ENCODE measurements around the gene LILRA1.

Gene LILRA1

DNA sequence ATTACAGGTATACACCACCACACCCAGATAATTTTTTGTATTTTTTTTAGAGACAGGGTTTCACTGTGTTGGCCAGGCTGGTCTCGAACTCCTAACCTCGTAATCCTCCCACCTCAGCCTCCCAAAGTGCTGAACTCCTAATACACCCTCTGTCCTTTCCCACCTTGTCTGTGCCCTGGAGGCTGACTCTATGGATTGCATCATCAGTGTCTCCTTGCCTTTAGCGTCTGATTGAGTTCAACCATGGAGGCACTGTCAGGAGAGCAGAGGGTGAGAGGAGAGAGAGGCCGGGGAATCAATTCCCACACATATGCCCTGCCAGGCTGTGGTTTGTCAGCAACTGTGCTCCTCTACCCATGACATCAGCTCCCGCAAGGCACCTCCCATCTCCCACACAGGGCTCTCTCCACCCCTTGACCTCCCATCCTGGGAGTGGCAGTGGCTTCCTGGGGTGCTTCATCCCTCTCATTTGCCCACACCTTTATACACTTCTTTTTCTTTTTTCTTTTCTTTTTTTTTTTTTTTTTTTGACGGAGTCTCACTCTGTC is 56.8 kb downstream of the LILRA1 start:
- no peak for DNase-seq (ENCODE audit: low read depth)

More for the DNA sequence above, 56.8 kb downstream of the LILRA1 start:
- H3K4me3 ChIP-seq (ENCODE audit: low read depth, low read length): no peak overlapping the region

Measured in skeletal muscle cell (primary cell).